22Rv1 (cell line): ENCODE results near the gene STIL.
A peak's percentile ranks its signal among the peaks of the same experiment; 100 is the strongest.
"Not testable (repeated sequence)": the region's sequence is repeated elsewhere in the genome, so short reads cannot be mapped to it uniquely, and the experiment has no call there.

Source experiments
- H3K27ac ChIP-seq: fragments of 450-650 bp; 2 replicates; pipeline ENCODE4 v1.5.1; 2017
- CTCF ChIP-seq: fragments of 450-650 bp; IDR thresholded peaks from 2 replicates; pipeline ENCODE4 v1.5.1; 2017; ENCODE audit warnings: mild to moderate bottlenecking
- ZFX ChIP-seq: fragments of 450-650 bp; IDR thresholded peaks from 2 replicates; pipeline ENCODE4 v1.6.1; 2017; ENCODE audit warnings: antibody characterized with exemption, borderline replicate concordance

The STIL gene

GRCh38 chr1:47313915-47314664, at the start of gene STIL:
TSS of gene STIL (minus strand) at chr1:47314147. CDS start at chr1:47310319, 3,828 bp downstream.
- peak within 1 kb of the TSS; percentile 94 for H3K27ac ChIP-seq
- TF ChIP-seq CTCF (no peak), ZFX (no peak)

DNA sequence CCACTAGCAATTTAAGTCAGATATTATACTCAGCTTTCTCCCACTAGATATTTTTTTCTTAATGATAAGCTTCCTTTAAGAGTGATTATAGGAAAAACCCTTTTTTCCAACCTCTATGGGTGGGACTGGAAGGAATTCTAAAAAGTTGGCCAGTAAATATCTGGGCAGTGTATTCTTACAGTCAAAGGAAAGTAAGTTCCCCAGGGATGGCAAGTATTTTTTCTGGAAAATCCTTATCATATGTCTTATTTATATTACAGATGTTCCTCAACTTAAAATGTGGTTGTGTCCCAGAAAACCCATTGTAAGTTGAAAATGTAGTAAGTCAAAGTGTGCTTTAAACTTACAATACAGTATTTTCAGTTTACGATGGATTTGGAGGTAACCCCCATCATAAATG, 48.9 kb upstream of the STIL start:
- TF ChIP-seq CTCF (no peak), ZFX (no peak)
- no peak overlapping the region for H3K27ac ChIP-seq

DNA sequence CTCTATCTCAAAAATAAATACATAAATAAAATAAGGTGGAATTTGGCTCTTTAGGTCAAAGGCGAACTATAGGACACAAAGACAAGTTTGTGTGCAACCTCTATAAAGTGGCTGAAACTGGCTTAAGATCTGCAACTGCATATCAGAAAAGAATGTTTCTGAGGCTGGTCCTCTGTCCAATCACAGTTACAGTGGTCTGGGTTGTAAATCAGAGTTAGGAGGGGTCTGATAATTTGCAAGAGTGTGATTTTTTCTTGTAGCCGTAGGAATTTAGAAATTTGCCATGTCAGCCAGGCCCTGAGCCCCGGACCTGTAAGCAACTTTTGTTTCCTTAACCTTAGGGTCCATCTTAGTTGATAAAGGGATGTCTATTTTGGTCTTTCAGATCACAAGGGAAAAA, 47.4 kb upstream of the STIL start:
- TF ChIP-seq CTCF = no peak

DNA sequence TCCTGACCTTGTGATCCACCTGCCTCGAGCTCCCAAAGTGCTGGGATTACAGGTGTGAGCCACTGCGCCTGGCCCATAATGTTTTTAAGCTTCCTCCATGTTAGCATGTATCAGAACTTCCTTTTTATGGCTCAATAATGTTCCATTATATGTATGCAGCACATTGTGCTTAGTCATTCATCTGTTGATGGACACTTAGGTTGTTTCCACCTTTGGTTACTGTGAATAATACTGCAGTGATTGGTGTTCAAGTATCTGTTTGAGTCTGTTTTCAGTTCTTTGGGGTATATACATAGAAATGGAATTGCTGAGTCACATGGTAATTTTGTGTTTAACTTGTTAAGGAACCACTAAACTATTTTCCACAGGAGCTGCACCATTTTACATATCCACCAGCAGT, 37.4 kb upstream of the STIL start:
- no peak for TF ChIP-seq CTCF
- no peak for TF ChIP-seq ZFX
- no peak overlapping the region for H3K27ac ChIP-seq

More for the DNA sequence above, 47.4 kb upstream of the STIL start:
- no peak overlapping the region for H3K27ac ChIP-seq

- no peak overlapping the region for H3K27ac ChIP-seq
These were observed 34.3 kb upstream of the STIL start for GRCh38 chr1:47348246-47348645.

DNA sequence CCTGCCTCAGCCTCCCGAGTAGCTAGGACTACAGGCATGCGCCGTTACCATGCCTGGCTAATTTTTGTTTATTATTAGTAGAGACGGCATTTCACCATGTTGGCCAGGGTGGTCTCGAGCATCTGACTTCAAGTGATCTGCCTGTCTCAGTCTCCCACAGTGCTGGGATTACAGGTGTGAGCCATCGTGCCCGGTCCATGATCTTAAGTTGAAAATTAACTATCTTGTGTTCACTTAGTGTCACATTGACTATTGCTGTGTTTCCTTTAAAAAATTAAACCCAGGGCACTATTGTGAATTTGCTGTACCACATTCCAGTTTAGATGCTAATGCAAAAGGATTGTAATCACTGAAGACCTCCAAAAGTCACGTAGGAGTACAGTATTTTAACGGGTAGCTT, 33.8 kb upstream of the STIL start:
- TF ChIP-seq ZFX (no peak), CTCF (no peak)
- no peak overlapping the region for H3K27ac ChIP-seq

More at GRCh38 chr1:47348246-47348645, 34.3 kb upstream of the STIL start:
- no peak for TF ChIP-seq ZFX
- no peak for TF ChIP-seq CTCF

DNA sequence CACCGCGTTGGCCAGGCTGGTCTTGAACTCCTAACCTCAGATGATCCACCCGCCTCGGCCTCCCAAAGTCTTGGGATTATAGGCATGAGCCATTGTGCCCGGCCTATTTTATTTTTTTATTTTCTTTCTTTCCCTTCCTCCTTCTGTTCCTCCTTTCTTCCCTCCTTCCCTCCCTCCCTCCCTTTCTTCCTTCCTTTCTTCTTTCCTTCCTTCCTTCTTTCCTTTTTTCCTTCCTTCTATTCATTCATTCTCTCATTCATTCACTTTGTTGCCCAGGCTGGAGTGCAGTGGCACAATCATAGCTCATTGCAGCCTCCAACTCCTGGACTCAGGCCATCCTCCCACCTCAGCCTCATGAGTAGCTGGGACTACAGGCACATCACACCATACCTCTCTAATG, 33.0 kb upstream of the STIL start:
- H3K27ac ChIP-seq = not testable (repeated sequence)

- TF ChIP-seq ZFX (no peak), CTCF (no peak)
- H3K27ac ChIP-seq = no peak overlapping the region
These were observed 26.3 kb upstream of the STIL start for GRCh38 chr1:47340227-47340626.
